ENCODE results near the gene PLXNB2. TPM values are rescaled to one million over a fixed set of nuclear protein-coding genes. Genes with fewer than 3 reads are reported as not detected.
"Not testable (repeated sequence)": the region's sequence is repeated elsewhere in the genome, so short reads cannot be mapped to it uniquely, and the experiment has no call there.

The PLXNB2 gene
- total RNA-seq, 1 donor from 2014 or later, result 46.0 TPM

- DNase-seq, result no peak
Observed at GRCh38 chr22:50325444-50326224, 18.2 kb upstream of the PLXNB2 start.

GRCh38 chr22:50323900-50324299, 16.5 kb upstream of the PLXNB2 start:
- no peak for DNase-seq

- DNase-seq, result not testable (repeated sequence)
Observed at GRCh38 chr22:50322382-50323104, 15.1 kb upstream of the PLXNB2 start.

GRCh38 chr22:50320671-50321325, 13.4 kb upstream of the PLXNB2 start:
- DNase-seq, result no peak

GRCh38 chr22:50320116-50320515, 12.7 kb upstream of the PLXNB2 start:
- DNase-seq, result no peak

GRCh38 chr22:50319503-50319951, 12.1 kb upstream of the PLXNB2 start:
- no peak for DNase-seq

GRCh38 chr22:50318698-50319411, 11.4 kb upstream of the PLXNB2 start:
- DNase-seq, result no peak

GRCh38 chr22:50318356-50318697, 10.9 kb upstream of the PLXNB2 start:
- DNase-seq, result no peak

- no peak for DNase-seq
Observed at GRCh38 chr22:50317674-50318073, 10.2 kb upstream of the PLXNB2 start.

- no peak for DNase-seq
Observed at GRCh38 chr22:50317178-50317577, 9.7 kb upstream of the PLXNB2 start.

- no peak for DNase-seq
Observed at GRCh38 chr22:50316114-50317065, 8.9 kb upstream of the PLXNB2 start.

- DNase-seq, result no peak
Observed at GRCh38 chr22:50315289-50316113, 8.1 kb upstream of the PLXNB2 start.

- no peak for DNase-seq
Observed at GRCh38 chr22:50314455-50315288, 7.2 kb upstream of the PLXNB2 start.

- DNase-seq, result no peak
Observed at GRCh38 chr22:50314081-50314454, 6.6 kb upstream of the PLXNB2 start.

GRCh38 chr22:50313600-50313999, 6.2 kb upstream of the PLXNB2 start:
- DNase-seq, result no peak

GRCh38 chr22:50313021-50313420, 5.6 kb upstream of the PLXNB2 start:
- DNase-seq, result no peak

- no peak for DNase-seq
Observed at GRCh38 chr22:50312371-50312770, 4.9 kb upstream of the PLXNB2 start.

- no peak for DNase-seq
Observed at GRCh38 chr22:50311606-50312351, 4.3 kb upstream of the PLXNB2 start.

- no peak for DNase-seq
Observed at GRCh38 chr22:50310949-50311444, 3.6 kb upstream of the PLXNB2 start.
